ENCODE results near the gene CERS2.
A peak's percentile ranks its signal among the peaks of the same experiment; 100 is the strongest.

CERS2 gene

DNA sequence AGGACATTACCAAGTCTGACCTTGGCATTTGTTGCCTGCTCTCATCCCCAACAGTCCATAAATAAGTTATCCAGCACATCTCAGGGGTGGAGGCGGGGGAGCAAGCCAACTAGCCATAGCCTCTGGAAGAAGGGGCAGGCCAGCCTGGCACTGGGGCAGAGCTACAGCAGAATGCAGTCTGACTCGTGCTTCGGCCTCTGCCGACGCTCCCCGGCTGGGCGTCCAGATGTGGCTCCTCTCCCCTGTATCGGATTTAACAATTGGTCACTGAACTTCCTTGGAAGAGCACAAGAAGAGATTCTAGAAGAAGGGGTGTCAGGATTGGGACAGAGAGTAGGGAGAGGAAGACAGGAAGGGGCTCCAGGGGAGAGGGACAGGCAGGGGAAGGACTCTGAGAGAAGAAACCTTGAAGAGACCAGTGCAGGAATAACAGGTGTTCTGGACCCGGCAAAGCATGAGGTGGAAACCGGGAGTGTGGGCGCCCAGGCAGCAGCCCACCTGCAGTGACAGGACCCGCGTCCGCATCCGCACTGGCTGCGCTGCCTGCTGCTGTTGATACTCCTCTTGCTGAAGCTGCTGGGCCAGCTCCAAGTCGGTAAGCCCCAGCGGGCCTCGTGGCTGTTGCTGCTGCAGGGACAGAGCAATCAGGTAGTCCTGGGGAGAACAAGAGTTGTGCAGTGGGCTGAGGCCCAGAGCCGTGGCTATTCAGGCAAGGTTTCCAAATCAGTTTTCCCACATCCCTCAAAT, 22.7 kb upstream of the CERS2 start:
- no peak for DNase-seq

DNA sequence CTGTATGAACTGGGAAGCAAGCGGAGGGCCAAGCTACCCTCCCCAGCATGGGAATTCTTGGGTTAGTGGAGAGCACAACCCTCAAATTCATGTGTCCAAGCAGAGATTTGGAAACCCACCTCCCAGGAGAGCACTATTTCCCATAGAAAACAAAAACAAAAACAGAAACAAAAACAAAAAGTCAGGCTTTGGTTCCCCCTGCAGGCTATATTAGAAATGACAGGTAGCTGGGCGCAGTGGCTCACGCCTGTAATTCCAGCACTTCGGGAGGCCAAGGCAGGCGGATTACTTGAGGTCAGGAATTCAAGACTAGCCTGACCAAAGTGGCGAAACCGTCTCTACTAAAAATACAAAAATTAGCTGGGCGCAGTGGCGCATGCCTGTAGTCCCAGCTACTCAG, 21.3 kb upstream of the CERS2 start:
- no peak for DNase-seq

DNA sequence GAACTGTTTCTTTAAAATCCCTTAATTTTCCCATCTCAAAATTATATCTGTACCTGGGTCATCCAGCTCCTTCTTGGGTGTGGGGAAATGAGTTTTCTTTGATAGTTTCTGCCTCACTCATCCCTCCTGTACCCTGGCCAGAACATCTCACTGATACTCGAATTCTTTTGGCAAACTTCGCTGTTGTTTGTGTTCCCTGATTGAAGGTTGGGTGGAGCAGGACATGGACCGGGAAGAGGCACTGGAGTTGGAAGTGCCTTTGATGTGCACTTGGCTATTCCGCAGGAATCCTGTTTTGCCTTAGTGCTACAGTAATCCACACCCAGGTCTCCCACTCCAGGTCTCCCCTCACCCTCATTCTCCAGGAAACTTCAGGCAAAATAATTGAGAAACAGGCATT, 20.8 kb upstream of the CERS2 start:
- no peak for DNase-seq

DNA sequence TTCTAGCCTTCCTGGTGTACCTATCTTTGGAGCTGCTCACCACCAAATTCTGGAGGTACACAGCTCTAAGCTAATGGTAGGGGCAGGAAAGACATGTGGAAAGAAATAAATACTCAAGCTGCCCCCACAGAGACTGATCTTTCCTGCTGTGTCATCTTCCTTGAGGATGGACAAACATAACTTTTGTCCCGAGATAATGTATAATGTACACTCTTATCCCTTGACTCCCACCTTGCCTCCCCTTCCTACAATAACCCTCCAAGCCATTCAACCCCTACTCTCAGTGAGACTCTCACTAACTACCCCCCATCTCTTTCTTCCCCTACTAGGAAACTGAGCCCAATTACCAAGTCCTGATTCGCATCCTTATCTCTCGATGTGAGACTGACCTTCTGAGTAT, 19.6 kb upstream of the CERS2 start:
- DNase-seq = no peak

DNA sequence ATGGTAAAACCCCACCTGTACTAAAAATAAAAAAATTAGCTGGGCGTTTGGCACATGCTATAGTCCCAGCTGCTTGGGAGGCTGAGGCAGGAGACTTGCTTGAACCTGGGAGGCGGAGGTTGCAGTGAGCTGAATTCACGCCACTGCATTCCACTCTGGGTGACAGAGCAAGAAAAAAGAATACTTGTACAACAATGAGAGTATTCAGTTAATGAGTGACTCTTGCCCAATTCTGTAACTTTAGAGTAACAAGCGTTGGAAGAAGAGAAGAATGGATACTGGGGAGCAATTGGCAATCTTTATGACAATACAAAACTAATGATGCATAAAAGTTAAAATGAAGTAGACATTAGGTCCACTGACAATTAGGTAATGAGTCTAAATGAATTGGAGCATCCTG, 18.0 kb upstream of the CERS2 start:
- DNase-seq = no peak

DNA sequence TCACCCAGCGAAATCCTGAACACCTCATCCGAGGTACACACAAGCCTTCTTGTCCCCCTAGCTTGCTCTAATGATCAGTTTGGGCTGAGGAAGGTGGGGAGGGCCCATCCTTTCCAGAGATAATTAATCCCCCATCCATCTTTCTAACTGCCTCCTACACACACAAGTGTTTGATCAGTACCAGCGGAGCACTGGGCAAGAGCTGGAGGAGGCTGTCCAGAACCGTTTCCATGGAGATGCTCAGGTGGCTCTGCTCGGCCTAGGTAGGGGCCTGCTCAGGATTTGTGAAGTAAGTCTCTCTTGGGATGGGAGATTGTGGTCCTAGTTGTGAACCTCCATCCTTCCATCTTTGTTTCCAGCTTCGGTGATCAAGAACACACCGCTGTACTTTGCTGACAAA, 13.3 kb upstream of the CERS2 start:
- DNase-seq = no peak

DNA sequence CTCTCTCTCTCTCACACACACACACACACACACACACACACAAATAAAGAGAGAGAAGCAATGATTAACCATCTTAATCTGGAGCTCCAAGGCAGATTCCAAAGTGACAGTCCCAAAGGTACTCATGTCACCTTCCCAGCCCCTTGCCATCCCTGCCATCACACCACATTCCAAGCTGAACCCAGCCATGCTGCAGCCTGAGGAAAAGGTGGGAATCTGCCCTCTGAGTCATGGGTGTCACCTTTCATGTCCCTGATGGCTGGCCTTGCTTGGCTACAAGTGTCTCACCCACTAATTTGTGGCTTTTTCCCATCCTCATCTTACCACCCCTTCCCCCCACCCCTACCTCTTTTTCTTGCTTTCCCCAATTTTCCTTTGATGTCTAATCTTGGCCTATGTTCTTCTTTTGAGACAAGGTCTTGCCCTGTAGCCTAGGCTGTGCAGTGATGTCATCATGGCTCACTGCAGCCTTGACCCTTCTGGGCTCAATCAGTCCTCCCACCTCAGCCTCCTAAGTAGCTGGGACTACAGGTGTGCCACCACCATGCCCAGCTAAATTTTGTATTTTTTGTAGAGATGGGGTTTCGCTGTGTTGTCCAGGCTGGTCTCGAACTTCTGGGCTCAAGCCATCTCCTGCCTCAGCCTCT, 10.7 kb upstream of the CERS2 start:
- no peak for DNase-seq

DNA sequence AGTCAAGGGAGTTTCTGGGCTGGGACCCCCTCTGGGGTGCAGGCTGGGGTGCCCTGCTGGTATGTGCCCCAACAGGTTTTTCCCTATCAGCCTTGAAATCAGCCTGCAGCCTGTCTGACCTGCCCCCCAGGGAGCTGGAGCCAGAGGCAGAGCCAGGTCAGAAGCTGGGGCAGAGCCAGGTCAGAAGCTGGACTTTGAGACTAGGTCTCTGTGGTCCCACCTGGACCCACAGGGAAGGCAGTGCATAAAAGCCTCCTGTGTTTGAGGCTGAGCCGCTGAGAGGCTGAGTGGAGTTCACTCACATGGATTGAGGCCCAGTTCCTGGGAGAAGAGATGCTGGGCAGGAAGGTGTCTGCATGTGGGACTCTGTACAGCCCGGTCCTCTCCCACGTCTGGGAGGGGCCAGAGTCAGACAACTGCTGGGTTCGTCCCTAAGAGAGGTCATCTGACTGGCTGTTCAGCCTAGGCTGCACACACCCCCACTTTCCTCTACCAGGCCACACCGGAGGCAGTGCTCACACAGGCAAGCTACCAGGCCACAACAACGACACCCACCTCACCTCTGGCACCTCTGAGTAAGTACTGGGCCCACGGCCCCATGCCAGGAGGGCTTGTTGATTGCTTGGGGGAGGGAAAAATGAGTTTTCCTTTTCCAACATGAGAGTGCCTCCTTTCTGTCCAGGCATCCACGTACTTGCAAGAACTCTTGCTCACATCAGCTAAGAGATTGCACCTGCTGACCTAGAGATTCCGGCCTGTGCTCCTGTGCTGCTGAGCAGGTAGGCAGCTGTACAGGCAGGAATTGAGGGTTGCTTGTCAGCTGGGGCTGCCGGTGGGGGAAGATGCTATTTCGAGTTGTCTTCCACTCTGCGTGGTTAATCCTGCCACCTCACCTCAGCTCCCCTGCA, 7.4 kb upstream of the CERS2 start, which contains the start of gene ANXA9:
ANXA9 (plus strand) TSS at position 488 of the 908 bp plus-strand sequence. CDS start 814 bp downstream, outside the sequence.
- no peak for DNase-seq

DNA sequence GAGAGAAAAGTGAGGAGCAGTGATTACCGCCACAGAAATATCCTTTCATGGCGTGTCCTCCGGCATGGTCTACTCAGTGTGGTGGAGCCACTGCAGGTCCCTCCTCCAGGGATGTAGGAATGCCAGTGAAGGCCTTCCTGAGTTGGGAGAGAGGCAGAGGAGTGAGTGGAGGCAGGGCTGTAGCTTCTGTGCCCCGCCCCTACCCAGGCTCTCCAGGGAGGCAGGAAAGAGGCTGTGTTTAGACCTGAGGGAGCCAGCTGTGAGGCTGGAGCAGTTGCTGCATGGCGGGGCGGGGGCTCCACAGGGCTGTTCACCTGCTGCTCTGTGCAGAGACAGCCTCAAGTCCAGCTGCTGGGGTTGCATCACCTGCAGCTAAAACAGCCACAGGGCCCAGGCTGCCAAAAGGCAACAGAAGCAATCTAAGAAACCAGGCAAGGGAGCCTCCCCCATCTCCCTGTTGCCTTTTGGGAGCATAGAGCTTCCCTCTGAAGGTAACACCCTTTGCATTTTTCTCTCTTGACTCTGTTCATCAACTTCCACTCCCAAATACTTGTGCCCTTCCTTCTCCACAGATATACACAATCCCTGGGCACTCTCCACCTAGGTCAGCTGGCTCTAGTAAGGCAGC, 6.7 kb upstream of the CERS2 start:
- no peak for DNase-seq

DNA sequence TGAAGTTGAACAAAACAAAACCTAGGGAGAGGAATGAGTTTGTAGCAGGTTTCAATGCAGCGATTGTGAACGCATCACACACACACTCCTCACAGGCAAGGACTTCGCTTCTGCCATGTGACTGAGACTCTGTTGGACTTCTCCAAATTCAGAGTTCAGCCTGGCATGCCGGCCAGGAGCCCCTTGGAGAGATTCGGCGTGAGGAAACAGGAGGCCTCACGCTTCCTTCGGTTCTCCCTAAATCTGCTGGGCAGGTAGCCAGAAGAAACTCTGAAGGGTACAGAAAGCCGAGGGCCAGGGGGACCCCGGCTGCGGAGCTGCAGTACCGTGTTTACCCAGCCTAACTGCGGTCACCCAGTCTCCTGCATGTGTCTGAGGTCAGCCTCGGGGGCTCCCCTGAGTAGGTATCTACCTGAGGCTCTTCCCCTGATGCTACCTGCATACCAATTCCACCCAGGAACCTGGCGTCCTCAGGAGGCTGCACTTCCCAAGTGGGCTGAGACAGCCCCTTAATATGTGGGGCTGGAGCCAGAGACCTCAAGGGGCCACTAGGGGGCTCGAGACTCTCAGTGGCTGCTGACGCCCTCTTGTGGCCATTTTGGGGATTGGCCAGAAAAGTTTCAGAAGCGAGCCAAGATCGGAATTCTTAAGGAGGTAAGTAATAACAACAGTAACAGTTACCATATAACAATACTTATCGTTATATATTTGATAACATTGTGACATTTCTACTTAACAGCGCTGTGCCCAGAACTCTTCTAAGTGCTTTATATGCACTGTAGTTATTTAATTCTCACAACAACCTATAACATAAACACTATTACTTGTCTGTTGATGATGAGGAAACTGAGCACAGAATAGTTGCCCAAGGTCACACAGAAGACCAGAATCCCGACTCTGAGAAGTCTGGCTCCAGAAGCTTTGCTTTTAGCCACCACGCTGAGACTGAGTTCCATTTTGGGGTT, 4.7 kb upstream of the CERS2 start:
- DNase-seq = peak; percentile 65 to 85

DNA sequence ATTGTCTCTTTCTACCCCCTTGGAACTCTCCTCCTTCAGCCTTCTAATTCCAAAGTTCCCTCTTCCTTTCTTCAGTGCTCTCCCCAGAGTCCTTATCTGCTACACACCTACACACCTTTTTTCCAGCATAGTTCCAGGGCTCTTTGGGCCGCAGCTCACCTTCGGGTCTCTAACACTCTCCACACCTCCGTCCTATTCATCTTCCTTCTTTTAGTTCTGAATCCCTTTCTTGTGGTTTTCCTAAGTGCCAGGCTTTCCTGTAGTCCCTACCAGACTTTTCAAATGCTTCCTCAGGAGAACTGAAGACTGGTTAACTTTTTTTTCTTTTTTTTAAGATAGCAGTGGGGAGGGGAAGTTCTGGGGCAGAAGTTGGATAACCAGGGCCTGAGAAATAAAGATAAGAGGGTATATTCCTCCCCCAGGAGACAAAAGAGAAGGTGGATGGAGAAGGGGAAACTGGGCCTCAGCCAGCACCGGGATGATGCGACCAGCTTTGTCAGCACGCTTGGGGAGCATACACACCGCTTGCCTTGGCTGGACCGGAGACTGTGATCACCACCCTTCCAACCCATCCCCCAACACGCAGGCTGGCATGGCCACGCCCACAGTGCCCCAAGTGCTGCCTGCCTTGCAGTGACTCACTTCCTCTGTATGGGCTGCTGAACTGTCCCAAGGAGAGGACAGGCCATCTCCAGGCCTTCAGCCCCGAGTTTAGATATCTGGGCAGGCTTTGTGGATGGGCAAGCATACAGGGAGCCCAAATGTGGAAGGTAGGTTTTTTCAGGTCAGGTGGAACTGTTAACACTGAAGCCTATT, 2.5 kb upstream of the CERS2 start:
- peak; percentile 73 to 76 for DNase-seq

DNA sequence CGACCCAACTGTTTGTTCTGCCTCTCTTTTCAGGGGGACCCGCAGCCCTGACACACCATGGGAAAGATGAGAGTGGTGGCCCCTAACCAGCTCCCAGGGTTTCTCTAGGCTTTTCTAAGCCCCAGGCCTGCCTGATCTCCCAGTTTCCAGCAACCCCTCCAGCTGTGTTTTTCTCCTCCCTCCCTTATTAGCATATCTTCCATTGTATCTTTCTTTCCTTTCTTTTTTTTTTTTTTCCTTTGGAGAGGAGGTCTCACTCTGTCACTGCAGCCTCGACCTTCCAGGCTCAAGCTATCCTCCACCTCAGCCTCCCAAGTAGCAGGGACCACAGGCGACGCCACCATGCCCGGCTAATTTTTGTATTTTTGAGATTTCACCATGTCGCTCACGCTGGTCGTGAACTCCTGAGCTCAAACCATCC, 1.8 kb upstream of the CERS2 start:
- DNase-seq = no peak

DNA sequence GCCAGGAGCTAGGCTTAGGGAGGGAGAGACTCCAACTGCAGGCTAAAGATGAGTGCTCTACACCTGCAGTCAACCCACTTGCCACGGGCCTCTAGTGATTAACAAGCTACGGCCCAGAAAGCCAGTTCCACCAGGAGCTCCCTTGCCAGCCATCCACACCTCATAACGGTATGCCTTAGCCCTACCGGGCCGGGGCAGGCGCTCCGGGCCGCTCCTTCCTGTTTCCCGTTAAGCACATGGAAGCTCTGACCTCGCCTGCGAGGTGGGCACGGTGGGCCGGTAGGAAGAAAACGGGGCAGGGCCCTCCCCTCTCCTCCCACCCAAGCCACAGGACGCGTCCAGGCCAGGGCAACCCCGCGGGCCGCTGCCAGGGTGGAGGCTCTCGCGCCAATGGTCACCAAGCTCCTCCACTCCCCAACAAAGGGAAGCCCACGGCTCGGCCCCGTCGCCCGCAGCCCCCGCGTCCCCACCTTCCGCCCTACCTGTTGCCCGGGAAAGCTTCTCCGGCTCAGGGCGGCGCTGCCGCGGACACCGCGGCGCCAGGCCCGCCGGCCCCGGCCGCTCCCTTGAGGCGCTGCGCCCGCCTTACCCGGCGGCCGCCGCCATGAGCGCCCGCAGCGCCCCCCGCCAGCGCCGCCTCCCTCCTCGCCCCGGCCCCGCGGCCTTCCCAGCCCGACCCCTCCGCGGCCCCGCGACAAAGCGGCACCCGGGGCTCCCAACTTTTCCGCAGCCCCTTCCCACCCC, 627 bp downstream of the CERS2 start:
- DNase-seq = peak in 1 of 2 donors; percentile 54

DNA sequence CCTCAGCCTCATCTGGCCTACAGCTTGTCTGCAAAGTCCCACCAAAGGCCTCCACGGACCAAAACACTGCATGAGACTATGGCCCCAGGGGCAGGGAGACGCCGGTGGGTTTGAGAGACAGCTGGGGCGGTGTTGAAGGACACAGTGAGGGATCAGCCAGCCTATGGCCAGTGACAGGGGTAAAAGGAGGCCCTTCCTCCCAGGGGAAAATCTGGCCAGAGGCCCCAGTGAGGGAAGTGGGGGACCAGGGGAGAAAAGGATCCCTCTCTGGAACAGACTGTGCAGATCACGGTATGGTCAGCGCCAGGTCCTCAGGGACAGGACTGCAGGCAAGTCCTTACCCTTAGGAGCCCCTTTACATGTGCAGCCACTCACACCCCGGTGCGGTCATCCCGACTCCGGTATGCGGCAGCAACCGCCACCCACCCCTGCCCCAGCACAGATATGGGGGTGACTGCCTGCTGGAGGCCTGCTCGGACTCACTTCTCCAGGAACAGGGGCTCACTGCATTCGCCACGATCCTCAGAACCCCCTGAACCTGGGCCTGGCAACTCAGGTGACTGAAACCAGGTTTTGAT, 1.3 kb downstream of the CERS2 start:
- DNase-seq = no peak

DNA sequence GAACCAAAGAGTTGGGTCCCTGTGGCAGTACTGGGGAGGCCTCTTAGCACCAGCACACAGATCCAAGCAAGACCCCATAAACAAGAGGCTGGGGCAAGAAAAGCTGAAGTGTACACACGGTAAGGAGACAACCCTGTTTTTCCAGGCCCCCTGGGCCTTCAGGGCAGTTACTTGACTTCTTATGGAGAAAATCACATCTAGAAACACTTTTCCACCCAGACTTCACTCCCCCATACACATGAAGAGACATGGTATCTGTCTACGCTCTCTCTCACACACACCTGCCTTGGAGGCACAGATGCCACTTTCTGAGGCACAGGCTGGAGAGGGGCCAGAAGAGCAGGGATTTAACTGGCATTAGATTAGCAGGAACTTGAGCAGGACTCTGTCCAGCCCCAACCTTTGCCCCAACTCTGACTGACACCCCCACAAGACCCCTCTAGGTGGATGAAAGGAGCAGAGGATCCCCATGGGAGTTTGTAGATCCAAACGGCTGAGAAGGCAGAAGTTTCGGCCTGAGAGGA, 2.2 kb downstream of the CERS2 start:
- no peak for DNase-seq

DNA sequence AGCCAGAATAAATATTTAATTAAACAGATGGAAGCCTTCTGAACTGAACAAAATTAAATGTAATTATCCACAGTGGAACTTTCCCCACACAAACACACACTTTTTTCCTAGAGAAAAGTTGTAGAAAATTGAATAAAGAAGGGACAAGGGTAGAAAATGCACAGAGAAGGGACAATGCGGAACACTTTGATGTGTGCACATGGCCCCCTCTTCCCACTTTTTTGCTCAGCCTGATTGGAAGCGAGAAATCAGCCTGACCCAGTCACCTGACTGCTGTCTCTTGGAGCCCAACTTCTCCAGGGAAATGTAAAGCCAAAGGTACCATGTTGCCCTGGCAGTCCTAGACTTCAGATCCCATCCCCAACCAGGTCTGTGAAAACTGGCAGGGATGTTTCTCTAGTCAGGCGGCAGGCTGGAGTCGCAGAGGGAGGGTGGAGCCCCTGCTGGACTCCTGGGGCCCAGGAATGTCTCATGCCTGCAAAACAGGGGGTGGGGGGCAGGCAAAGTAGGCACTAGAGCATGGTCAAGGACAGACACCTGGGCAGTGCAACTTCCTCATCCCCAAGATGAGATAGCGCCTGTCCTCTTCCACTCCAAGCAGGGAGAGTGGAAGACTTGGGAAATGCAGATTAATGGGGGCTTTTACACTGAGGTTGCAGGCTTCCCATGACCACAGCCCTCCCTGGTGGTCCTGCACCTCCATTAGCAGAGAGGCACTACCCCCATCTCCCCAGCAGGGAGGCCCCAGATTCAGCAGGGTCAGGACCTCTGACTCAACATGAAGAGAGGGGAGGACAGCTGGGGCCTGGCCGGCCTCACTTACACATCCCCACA, 2.8 kb downstream of the CERS2 start:
- no peak for DNase-seq

DNA sequence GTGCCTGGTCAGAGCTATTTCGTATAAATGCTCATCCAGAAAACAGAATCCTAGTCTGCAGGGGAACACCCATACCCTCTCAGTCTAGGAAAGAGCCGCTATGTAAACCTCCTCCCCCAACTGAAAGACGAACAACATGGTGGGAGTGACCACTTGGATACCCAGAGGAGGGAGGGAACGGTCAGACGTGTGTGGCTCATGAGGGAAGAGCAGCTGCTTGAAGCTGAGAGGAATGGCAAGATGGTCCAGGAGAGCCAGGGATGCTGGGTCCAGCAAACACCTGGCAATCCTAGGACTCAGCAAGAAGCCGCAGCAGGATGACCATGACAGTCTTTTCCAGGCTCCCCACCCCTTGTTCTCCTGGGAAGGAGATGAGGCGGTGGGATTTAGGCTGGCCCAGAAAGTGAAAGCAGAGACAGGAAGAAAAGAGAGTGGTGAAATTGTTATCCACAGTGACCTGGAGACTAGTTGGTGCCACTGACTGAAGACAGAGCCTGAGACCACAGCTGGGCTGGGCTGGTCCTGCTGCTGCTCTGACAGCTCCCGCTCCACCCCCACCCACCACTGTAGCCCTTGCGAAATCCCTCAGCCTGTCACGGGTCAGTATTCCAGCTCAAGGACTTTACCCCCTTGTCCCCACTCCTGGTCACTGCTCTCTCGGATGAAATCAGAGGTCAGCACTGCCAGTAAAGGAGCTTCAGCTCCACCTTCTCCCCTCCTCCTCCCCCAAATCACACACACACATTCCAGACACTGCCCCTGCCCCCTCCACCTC, 3.6 kb downstream of the CERS2 start:
- no peak for DNase-seq

DNA sequence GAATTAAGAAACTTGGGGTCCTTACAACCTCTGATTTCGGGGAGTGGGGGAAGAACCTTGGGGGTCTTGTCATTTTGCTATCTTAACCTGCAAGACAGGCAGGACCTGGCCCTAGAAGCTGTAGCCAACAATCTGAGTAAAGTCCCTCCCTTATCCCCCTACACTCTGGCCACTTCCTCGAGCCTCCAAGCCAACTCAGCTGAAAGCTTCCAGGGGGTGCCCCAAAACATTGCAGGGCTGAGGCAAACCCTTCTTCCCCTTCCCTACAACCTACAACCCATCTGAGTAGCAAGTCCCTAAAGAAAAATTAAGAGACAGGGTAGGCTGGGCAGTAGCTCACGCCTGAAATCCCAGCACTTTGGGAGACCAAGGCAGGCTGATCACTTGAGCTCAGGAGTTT, 5.0 kb downstream of the CERS2 start:
- no peak for DNase-seq

All from bone marrow (tissue), 2 donors.